HEK293T (cell line): ENCODE data around the gene TNIP2.

Experiments
- CTCF ChIA-PET: fragments of 350-600 bp; formaldehyde crosslinking; extraction: SDS; loops from one replicate; lab custom pipeline; 2021; ENCODE audit warnings: antibody characterized with exemption, inconsistent platforms; lab: Yijun Ruan, JAX
- POLR2A ChIA-PET: fragments of 350-600 bp; formaldehyde crosslinking; extraction: SDS; loops from one replicate; lab custom pipeline; 2020; ENCODE audit warnings: antibody characterized with exemption, inconsistent platforms; lab: Yijun Ruan, JAX
- DNase-seq: peaks from one replicate; pipeline ENCODE4 v3.0.0; 2012; ENCODE audit warnings: mixed read lengths; ENCODE audit errors: extremely low spot score
- ARNT ChIP-seq: fragments of 450-650 bp; IDR thresholded peaks from 2 replicates; pipeline ENCODE4 v1.6.1; 2017; ENCODE audit warnings: mild to moderate bottlenecking
- BHLHE40 ChIP-seq: fragments of 450-650 bp; IDR thresholded peaks from 2 replicates; pipeline ENCODE4 v1.6.1; 2016; ENCODE audit warnings: mild to moderate bottlenecking, moderate library complexity, borderline replicate concordance
- CTBP1 ChIP-seq: fragments of 450-650 bp; IDR thresholded peaks from 2 replicates; pipeline ENCODE4 v1.6.1; 2016; ENCODE audit warnings: borderline replicate concordance
- ELF4 ChIP-seq: fragments of 450-650 bp; IDR thresholded peaks from 2 replicates; pipeline ENCODE4 v1.6.1; 2017; ENCODE audit warnings: antibody characterized with exemption
- FOXA1 ChIP-seq: fragments of 450-650 bp; IDR thresholded peaks from 2 replicates; pipeline ENCODE4 v1.6.1; 2016; ENCODE audit warnings: mild to moderate bottlenecking
- FOXK2 ChIP-seq: fragments of 450-650 bp; IDR thresholded peaks from 2 replicates; pipeline ENCODE4 v1.6.1; 2016; ENCODE audit warnings: mild to moderate bottlenecking
- FOXM1 ChIP-seq: fragments of 450-650 bp; IDR thresholded peaks from 2 replicates; pipeline ENCODE4 v1.6.1; 2017; ENCODE audit warnings: mild to moderate bottlenecking, borderline replicate concordance
- HDGF ChIP-seq: fragments of 450-650 bp; IDR thresholded peaks from 2 replicates; pipeline ENCODE4 v1.6.1; 2017; ENCODE audit warnings: antibody characterized with exemption, borderline replicate concordance
- L3MBTL2 ChIP-seq: fragments of 450-650 bp; conservative IDR thresholded peaks from 2 replicates; pipeline ENCODE4 v1.6.1; 2016; ENCODE audit warnings: mild to moderate bottlenecking
- LEF1 ChIP-seq: fragments of 450-650 bp; IDR thresholded peaks from 2 replicates; pipeline ENCODE4 v1.6.1; 2017; ENCODE audit warnings: mild to moderate bottlenecking, borderline replicate concordance
- NFRKB ChIP-seq: fragments of 450-650 bp; IDR thresholded peaks from 2 replicates; pipeline ENCODE4 v1.6.1; 2016; ENCODE audit warnings: mild to moderate bottlenecking, moderate library complexity
- PKNOX1 ChIP-seq: fragments of 450-650 bp; IDR thresholded peaks from 2 replicates; pipeline ENCODE4 v1.6.1; 2016
- SP1 ChIP-seq: fragments of 450-650 bp; IDR thresholded peaks from 2 replicates; pipeline ENCODE4 v1.6.1; 2017
- SUZ12 ChIP-seq: fragments of 450-650 bp; IDR thresholded peaks from 2 replicates; pipeline ENCODE4 v1.6.1; 2016; ENCODE audit warnings: mild to moderate bottlenecking
- TARDBP ChIP-seq: fragments of 450-650 bp; IDR thresholded peaks from 2 replicates; pipeline ENCODE4 v1.6.1; 2016
- ZNF384 ChIP-seq: fragments of 450-650 bp; IDR thresholded peaks from 2 replicates; pipeline ENCODE4 v1.6.1; 2016

TNIP2 gene

GRCh38 chr4:2725380-2725779, 30.8 kb downstream of the TNIP2 start:
- TF ChIP-seq ARNT (no peak), PKNOX1 (no peak), HDGF (no peak), SP1 (no peak), ZNF384 (0 out of 2 replicates have a peak, but pooled peaks have one; percentile 16), ELF4 (no peak), NFRKB (no peak), FOXM1 (no peak)
- POLR2A ChIA-PET, result no interaction called here
- DNase-seq, result no peak
- CTCF ChIA-PET, result interaction anchor here (0.6 kb wide), 1 partner anchor 19 kb away, joined by 3 read pairs; no protein-coding TSS in a partner anchor

GRCh38 chr4:2723751-2724150, 32.4 kb downstream of the TNIP2 start:
- TF ChIP-seq L3MBTL2 (no peak), FOXM1 (no peak), CTBP1 (no peak), ELF4 (no peak), ARNT (no peak), SP1 (no peak), TARDBP (no peak), FOXK2 (no peak)
- POLR2A ChIA-PET, result no interaction called here
- CTCF ChIA-PET, result no interaction called here
- DNase-seq, result no peak

GRCh38 chr4:2722033-2722432, 34.1 kb downstream of the TNIP2 start:
- DNase-seq, result no peak
- TF ChIP-seq BHLHE40 (no peak), TARDBP (no peak), L3MBTL2 (no peak), ELF4 (no peak), FOXM1 (no peak), NFRKB (no peak)
- POLR2A ChIA-PET, result no interaction called here
- CTCF ChIA-PET, result interaction anchor here (0.5 kb wide), 1 partner anchor 202 kb away, joined by 3 read pairs; no protein-coding TSS in a partner anchor

GRCh38 chr4:2721586-2721985, 34.5 kb downstream of the TNIP2 start:
- ChIA-PET CTCF (no interaction called here), POLR2A (no interaction called here)
- TF ChIP-seq CTBP1 (no peak), FOXK2 (no peak), FOXM1 (no peak), HDGF (no peak), LEF1 (no peak), FOXA1 (no peak), ARNT (no peak), TARDBP (no peak), ZNF384 (no peak), L3MBTL2 (no peak), SP1 (no peak)
- DNase-seq, result no peak

GRCh38 chr4:2716236-2716635, 39.9 kb downstream of the TNIP2 start:
- no peak for DNase-seq
- ChIA-PET POLR2A (no interaction called here), CTCF (no interaction called here)
- TF ChIP-seq NFRKB, result no peak
- TF ChIP-seq SP1, result no peak
- TF ChIP-seq PKNOX1, result no peak
- no peak for TF ChIP-seq FOXK2
- no peak for TF ChIP-seq TARDBP
- TF ChIP-seq ZNF384, result no peak
- no peak for TF ChIP-seq CTBP1
- TF ChIP-seq FOXM1, result no peak
- no peak for TF ChIP-seq HDGF
- TF ChIP-seq BHLHE40, result no peak
- TF ChIP-seq L3MBTL2, result no peak
- no peak for TF ChIP-seq FOXA1
- no peak for TF ChIP-seq SUZ12
- no peak for TF ChIP-seq LEF1
- no peak for TF ChIP-seq ARNT
- TF ChIP-seq ELF4, result no peak

GRCh38 chr4:2715426-2715825, 40.7 kb downstream of the TNIP2 start:
- CTCF ChIA-PET, result no interaction called here

GRCh38 chr4:2714918-2715317, 41.2 kb downstream of the TNIP2 start:
- TF ChIP-seq FOXA1 (no peak), NFRKB (no peak), ARNT (no peak), CTBP1 (no peak), FOXM1 (no peak), BHLHE40 (no peak), FOXK2 (no peak), TARDBP (no peak), LEF1 (no peak), ZNF384 (no peak), HDGF (no peak), PKNOX1 (no peak), SUZ12 (no peak), SP1 (no peak), ELF4 (no peak), L3MBTL2 (no peak)
- POLR2A ChIA-PET, result no interaction called here
- no peak for DNase-seq
- CTCF ChIA-PET, result no interaction called here

More at GRCh38 chr4:2715426-2715825, 40.7 kb downstream of the TNIP2 start:
- TF ChIP-seq SUZ12 (no peak), L3MBTL2 (no peak)
- DNase-seq, result no peak
- POLR2A ChIA-PET, result no interaction called here
